HG02943 (cell line): ENCODE results near the gene ZDHHC4.
A peak's percentile ranks its signal among the peaks of the same experiment; 100 is the strongest.
"Not testable (repeated sequence)": the region's sequence is repeated elsewhere in the genome, so short reads cannot be mapped to it uniquely, and the experiment has no call there.

Experiments
- ATAC-seq: cut with Tn5 transposase; IDR thresholded peaks from one replicate; pipeline ENCODE4 v1.9.1; 2021; ENCODE audit warnings: mild to moderate bottlenecking, low read depth, moderate library complexity; ENCODE audit not compliant: unreplicated experiment

ZDHHC4 gene

GRCh38 chr7:6559896-6560295 is 17.4 kb upstream of the ZDHHC4 start:
- ATAC-seq = no peak

- ATAC-seq = no peak
Observed at GRCh38 chr7:6562106-6562505, 15.1 kb upstream of the ZDHHC4 start.

DNA sequence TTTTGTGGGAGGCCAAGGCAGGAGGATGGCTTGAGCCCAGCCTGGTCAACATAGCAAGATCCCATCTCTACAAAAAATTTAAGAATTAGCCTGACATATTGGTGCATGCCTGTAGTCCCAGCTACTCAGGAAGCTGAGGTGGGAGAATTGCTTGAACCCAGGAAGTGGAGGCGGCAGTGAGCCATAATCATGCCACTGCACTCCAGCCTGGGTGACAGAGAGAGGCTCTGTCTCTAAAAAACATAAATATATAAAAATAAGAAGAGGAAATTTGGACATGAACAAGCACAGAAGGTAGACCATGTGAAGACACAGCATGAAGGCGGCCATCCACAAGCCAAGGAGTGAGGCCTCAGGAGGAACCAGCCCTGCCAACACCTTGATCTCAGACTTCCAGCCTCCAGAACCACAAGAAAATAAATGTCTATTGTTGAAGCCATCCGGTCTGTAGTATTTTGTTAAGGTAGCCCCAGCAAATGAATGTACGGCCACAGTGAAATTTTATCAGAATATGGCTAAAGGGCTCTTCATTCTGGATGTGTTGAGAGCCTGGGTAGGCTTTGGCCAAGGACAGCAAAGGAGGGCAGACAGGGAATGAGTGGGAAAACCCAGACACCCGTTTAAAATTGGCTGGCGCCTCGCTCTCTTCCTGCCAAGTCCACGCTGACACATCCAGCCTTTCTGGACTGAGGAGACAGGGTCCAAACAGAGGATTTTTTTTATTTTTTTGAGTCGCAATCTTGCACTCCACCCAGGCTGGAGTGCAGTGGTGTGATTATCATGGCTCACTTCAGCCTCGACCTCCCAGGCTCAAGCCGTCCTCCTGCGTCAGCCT is 13.1 kb upstream of the ZDHHC4 start:
- ATAC-seq = no peak

- ATAC-seq = no peak
Observed at GRCh38 chr7:6565655-6566054, 11.6 kb upstream of the ZDHHC4 start.

GRCh38 chr7:6567886-6568285 is 9.4 kb upstream of the ZDHHC4 start:
- no peak for ATAC-seq

DNA sequence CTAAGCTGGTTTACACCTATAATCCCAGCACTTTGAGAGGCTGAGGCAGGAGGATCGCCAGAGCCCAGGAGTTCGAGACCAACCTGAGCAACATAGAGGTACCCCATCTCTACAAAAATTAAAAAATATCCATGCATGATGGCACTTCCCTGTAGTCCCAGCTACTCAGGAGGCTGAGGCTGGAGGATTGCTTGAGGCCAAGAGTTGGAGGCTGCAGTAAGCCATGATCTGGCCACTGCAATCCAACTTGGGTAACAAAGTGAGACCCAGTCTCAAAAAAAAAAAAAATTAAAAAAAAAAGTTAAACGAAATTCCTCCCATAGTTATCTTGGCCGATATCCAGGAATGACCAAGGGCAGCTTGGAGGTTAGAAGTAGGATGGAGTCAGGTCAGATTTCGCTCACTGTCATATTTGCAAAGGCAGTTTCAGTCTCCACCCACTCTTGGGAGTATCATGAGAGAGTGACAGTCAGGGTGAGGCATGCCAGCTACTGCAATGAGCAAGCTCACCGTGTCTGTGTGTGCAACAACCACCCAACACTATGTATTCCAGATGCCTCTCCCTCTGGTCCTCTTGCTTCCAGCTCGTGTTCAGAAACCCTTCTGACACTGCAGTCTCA is 6.0 kb upstream of the ZDHHC4 start:
- no peak for ATAC-seq

- ATAC-seq = no peak
Observed at GRCh38 chr7:6575281-6576023, 1.8 kb upstream of the ZDHHC4 start.

DNA sequence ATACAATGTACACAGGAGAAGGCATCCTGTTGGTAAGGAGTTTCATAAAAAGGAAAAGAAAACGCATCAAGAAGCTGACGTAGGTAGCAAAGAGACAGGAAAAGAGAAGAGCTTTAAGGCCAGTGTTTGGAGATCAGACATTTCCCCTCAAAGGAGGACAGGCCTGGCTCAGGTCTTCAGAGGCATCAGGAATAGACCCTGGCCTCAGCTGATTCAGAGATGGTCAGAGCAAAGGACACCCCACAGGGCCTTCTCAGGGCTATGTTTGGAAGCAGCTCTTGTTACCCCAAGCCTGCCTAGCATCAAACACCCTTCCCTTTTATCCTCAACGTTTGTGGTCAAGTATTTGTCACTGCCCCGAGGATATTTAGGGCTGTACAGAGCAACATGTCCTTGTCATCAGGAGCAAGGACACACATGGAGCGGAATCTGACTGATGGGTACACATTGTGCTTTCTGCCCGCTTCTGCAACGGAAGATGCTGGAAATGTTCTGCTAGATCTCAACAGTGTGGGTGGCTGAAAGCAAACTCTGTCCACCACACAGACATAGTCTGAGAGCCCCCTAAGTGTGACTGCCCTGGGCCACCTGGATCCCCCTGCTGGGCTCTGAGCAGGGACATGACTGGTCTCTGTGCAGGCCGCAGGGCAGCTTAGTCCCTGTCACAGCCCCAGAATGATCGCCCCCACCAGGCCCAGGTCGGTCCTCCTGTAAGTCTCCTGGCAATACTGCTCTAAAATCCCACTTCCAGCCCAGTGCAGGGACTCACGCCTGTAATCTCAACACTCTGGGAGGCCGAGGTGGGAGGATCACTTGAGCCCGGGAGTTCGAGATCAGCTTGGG is 1.0 kb upstream of the ZDHHC4 start:
- no peak for ATAC-seq

DNA sequence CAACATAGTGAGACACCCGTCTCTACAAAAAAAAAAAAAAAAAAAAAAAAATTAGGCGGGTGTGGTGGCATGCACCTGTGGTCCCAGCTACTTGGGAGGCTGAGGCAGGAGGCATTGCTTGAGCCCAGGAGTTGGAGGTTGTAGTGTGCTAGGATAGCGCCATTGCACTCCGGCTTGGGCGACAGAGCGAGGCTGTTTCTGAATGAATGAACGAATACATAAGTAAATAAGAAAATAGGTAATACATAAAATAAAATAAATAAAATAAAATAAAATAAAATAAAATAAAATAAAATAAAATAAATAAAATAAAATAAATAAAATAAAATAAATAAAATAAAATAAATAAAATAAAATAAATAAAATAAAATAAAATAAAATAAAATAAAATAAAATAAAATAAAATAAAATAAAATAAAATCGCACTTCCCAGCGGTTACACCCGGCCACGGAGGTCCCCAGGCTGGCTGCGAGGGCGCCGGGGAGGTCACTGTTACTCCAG is 336 bp upstream of the ZDHHC4 start:
- ATAC-seq = not testable (repeated sequence)

GRCh38 chr7:6578114-6579084 is 1.1 kb downstream of the ZDHHC4 start:
- no peak for ATAC-seq

DNA sequence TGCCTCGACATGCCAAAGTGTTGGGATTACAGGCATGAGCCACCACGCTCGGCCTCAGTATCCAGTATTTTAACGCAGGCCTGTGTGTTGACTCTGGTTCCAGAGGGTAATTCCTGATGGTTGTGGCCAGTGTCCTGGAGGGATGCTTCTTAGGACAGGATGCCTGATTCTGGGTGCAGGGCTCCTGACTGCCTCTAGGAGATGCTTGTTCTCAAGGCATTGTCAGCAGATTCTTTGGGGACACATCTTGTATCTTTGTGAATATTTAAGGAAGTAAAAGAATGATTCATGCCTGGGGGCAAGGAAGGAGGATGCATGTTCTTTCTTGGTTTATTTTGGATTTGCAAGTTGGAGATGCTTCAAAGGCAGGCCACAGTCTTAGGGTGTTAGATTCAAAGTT is 2.2 kb downstream of the ZDHHC4 start:
- no peak for ATAC-seq

- ATAC-seq = not testable (repeated sequence)
Observed at GRCh38 chr7:6585746-6586432, 8.6 kb downstream of the ZDHHC4 start.

DNA sequence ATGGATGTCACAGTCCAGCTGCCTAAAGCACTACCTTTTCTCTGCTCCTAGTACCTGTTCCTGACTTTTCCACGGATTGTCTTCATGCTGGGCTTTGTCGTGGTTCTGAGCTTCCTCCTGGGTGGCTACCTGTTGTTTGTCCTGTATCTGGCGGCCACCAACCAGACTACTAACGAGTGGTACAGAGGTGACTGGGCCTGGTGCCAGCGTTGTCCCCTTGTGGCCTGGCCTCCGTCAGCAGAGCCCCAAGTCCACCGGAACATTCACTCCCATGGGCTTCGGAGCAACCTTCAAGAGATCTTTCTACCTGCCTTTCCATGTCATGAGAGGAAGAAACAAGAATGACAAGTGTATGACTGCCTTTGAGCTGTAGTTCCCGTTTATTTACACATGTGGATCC is 11.3 kb downstream of the ZDHHC4 start:
- ATAC-seq = no peak

GRCh38 chr7:6589151-6589828 is 12.0 kb downstream of the ZDHHC4 start:
- ATAC-seq = no peak

- ATAC-seq = peak; percentile 80
Observed at GRCh38 chr7:6589829-6590644, 12.8 kb downstream of the ZDHHC4 start, which contains the start of gene INTS15. INTS15 (plus strand) TSS chr7:6590021; CDS start chr7:6590284, 263 bp downstream.

DNA sequence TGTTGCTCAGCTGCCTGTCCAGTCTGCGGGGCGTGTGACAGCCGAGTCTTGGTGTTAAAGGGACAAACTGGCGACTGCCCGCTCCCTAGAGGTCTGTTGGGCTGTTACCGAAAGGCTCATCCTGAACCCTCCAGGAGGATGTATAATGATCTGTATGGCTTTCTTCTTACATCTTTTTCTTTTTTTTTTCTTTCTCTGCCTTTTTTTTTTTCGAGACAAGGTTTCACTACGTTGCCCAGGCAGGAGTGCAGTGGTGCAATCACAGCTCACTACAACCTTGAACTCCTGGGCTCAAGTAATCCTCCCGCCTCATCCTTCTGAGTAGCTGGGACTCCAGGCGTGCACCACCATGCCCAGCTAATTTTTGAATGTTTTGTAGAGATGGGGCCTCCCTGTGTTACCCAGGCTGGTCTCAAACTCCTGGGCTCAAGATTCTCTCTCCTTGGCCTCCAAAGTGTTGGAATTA is 13.4 kb downstream of the ZDHHC4 start:
- peak; percentile 37 for ATAC-seq

GRCh38 chr7:6600093-6600492 is 22.8 kb downstream of the ZDHHC4 start:
- no peak for ATAC-seq
